H9 (cell line): ENCODE measurements around the gene HDGFL1. TPM values are rescaled to one million over a fixed set of nuclear protein-coding genes. Genes with fewer than 3 reads are reported as not detected.

Source experiments
- DNase-seq: peaks from one replicate; pipeline ENCODE4 v3.0.0-alpha.2; 2017
- H2AFZ ChIP-seq: one replicate; pipeline ENCODE4 v1.6.1; 2013; ENCODE audit warnings: mild to moderate bottlenecking, low read length, control low read depth, moderate library complexity
- H2AK5ac ChIP-seq: 2 replicates; pipeline ENCODE4 v1.6.1; 2013; ENCODE audit warnings: low read length, control low read depth, mixed read lengths; ENCODE audit not compliant: insufficient read length
- H2BK120ac ChIP-seq: one replicate; pipeline ENCODE4 v1.6.1; 2013; ENCODE audit warnings: low read depth, mild to moderate bottlenecking, low read length, control low read depth, inconsistent platforms; ENCODE audit not compliant: poor library complexity, severe bottlenecking
- H2BK12ac ChIP-seq: 2 replicates; pipeline ENCODE4 v1.6.1; 2013; ENCODE audit warnings: low read length, control low read depth, mixed read lengths, low read depth; ENCODE audit not compliant: insufficient read length
- H2BK15ac ChIP-seq: 2 replicates; pipeline ENCODE4 v1.6.1; 2013; ENCODE audit warnings: low read depth, low read length, control low read depth
- H2BK20ac ChIP-seq: one replicate; pipeline ENCODE4 v1.6.1; 2013; ENCODE audit warnings: low read depth, mild to moderate bottlenecking, low read length, control low read depth, inconsistent platforms; ENCODE audit not compliant: poor library complexity, severe bottlenecking
- H2BK5ac ChIP-seq: 2 replicates; pipeline ENCODE4 v1.6.1; 2013; ENCODE audit warnings: low read length, control low read depth, mixed read lengths; ENCODE audit not compliant: insufficient read length
- H3K14ac ChIP-seq: 2 replicates; pipeline ENCODE4 v1.6.1; 2013; ENCODE audit warnings: low read length, control low read depth; ENCODE audit not compliant: insufficient read depth
- H3K18ac ChIP-seq: 2 replicates; pipeline ENCODE4 v1.6.1; 2013; ENCODE audit warnings: low read depth, mild to moderate bottlenecking, mixed read lengths, low read length, control low read depth; ENCODE audit not compliant: insufficient read length
- H3K23ac ChIP-seq: 2 replicates; pipeline ENCODE4 v1.6.1; 2013; ENCODE audit warnings: low read length, control low read depth, mixed read lengths, low read depth; ENCODE audit not compliant: insufficient read length
- H3K23me2 ChIP-seq: 2 replicates; pipeline ENCODE4 v1.6.1; 2013; ENCODE audit warnings: low read depth, mild to moderate bottlenecking, mixed read lengths, low read length, control low read depth; ENCODE audit not compliant: insufficient read length, poor library complexity, severe bottlenecking
- H3K27ac ChIP-seq: 2 replicates; pipeline ENCODE4 v1.5.1; 2013; ENCODE audit warnings: low read length, control low read depth, mixed read lengths, low read depth; ENCODE audit not compliant: insufficient read length
- H3K27me3 ChIP-seq: 2 replicates; pipeline ENCODE4 v1.6.1; 2013; ENCODE audit warnings: low read length, control low read depth, inconsistent platforms; ENCODE audit not compliant: insufficient read depth
- H3K4ac ChIP-seq: 2 replicates; pipeline ENCODE4 v1.6.1; 2013; ENCODE audit warnings: low read depth, mild to moderate bottlenecking, control low read depth, inconsistent platforms, low read length, moderate library complexity
- H3K4me1 ChIP-seq: 2 replicates; pipeline ENCODE4 v1.6.1; 2013; ENCODE audit warnings: low read length, control low read depth, inconsistent platforms; ENCODE audit not compliant: insufficient read depth
- H3K4me2 ChIP-seq: 2 replicates; pipeline ENCODE4 v1.6.1; 2013; ENCODE audit warnings: low read length, control low read depth, mixed read lengths; ENCODE audit not compliant: insufficient read length, insufficient read depth
- H3K56ac ChIP-seq: 2 replicates; pipeline ENCODE4 v1.6.1; 2013; ENCODE audit warnings: low read depth, mild to moderate bottlenecking, mixed read lengths, low read length, control low read depth; ENCODE audit not compliant: insufficient read length
- H3K79me1 ChIP-seq: 2 replicates; pipeline ENCODE4 v1.6.1; 2013; ENCODE audit warnings: low read depth, mild to moderate bottlenecking, moderate library complexity, low read length, control low read depth, inconsistent platforms; ENCODE audit not compliant: insufficient read depth, poor library complexity, severe bottlenecking
- H3K79me2 ChIP-seq: 2 replicates; pipeline ENCODE4 v1.6.1; 2013; ENCODE audit warnings: low read length, control low read depth, inconsistent platforms; ENCODE audit not compliant: insufficient read depth
- H3K9ac ChIP-seq: 2 replicates; pipeline ENCODE4 v1.6.1; 2013; ENCODE audit warnings: low read length, control low read depth, mixed read lengths; ENCODE audit not compliant: insufficient read length; ENCODE audit errors: extremely low read depth
- H3K9me3 ChIP-seq: one replicate; pipeline ENCODE4 v1.6.1; 2013; ENCODE audit warnings: low read depth, low read length, inconsistent platforms; ENCODE audit not compliant: control insufficient read depth
- H3T11ph ChIP-seq: one replicate; pipeline ENCODE4 v1.6.1; 2013; ENCODE audit warnings: mild to moderate bottlenecking, low read length, control low read depth, inconsistent platforms
- H4K20me1 ChIP-seq: one replicate; pipeline ENCODE4 v1.6.1; 2013; ENCODE audit not compliant: control insufficient read depth, insufficient read length, insufficient read depth
- H4K5ac ChIP-seq: 2 replicates; pipeline ENCODE4 v1.6.1; 2013; ENCODE audit warnings: low read depth, mild to moderate bottlenecking, mixed read lengths, low read length, control low read depth; ENCODE audit not compliant: insufficient read length
- H4K8ac ChIP-seq: replicated peaks from 2 replicates; pipeline ENCODE4 v1.6.1; 2013; ENCODE audit warnings: low read length, control low read depth, mixed read lengths, low read depth; ENCODE audit not compliant: insufficient read length
- H4K91ac ChIP-seq: 2 replicates; pipeline ENCODE4 v1.6.1; 2013; ENCODE audit warnings: low read depth, mild to moderate bottlenecking, moderate library complexity, mixed read lengths, low read length, control low read depth; ENCODE audit not compliant: insufficient read length
- H3K27ac Mint-ChIP-seq, 3 experiments: 2 replicates in 2 of 3; 3 replicates in 1 of 3; pipeline ENCODE4 v1.8.0; 2020 to 2021; ENCODE audit warnings: mixed read lengths in 3 of 3, mild to moderate bottlenecking in 1 of 3, moderate library complexity in 1 of 3
- H3K27me3 Mint-ChIP-seq: 2 replicates; pipeline ENCODE4 v1.8.0; 2021; ENCODE audit warnings: low read depth, mild to moderate bottlenecking, moderate library complexity, mixed read lengths
- H3K36me3 Mint-ChIP-seq, 3 experiments: 2 replicates in 2 of 3; 3 replicates in 1 of 3; pipeline ENCODE4 v1.8.0; 2020 to 2021; ENCODE audit warnings: low read depth in 3 of 3, mixed read lengths in 3 of 3; ENCODE audit not compliant: insufficient read depth in 1 of 3
- H3K4me1 Mint-ChIP-seq, 2 experiments: 2 replicates each; pipeline ENCODE4 v1.8.0; 2020; ENCODE audit warnings: mixed read lengths in 2 of 2
- H3K4me3 Mint-ChIP-seq, 2 experiments: 2 replicates in 1 of 2; 3 replicates in 1 of 2; pipeline ENCODE4 v1.8.0; 2020 to 2021; ENCODE audit warnings: mild to moderate bottlenecking in 2 of 2, mixed read lengths in 2 of 2, moderate library complexity in 1 of 2
- H3K9me3 Mint-ChIP-seq, 2 experiments: 2 replicates in 1 of 2; 3 replicates in 1 of 2; pipeline ENCODE4 v1.8.0; 2020; ENCODE audit warnings: mild to moderate bottlenecking in 2 of 2, mixed read lengths in 2 of 2, moderate library complexity in 1 of 2
- CTCF ChIP-seq: fragments of 200-600 bp; sonication (generic); conservative IDR thresholded peaks from 3 replicates; pipeline ENCODE4 v1.8.0; 2021; ENCODE audit warnings: antibody characterized with exemption, mild to moderate bottlenecking
- WGBS: extraction: QIAGEN DNeasy Blood & Tissue Kit; methylation state at CpG from one replicate; pipeline ENCODE4 v1.1.7; 2013; ENCODE audit warnings: missing lambda C conversion rate, low lambda C conversion rate, mixed read lengths; ENCODE audit not compliant: insufficient read length; ENCODE audit errors: extremely low coverage; 5-methylcytosine and 5-hydroxymethylcytosine counted together
- total RNA-seq: library from RNA; stranded (reverse); gene quantifications from 2 replicates; pipeline ENCODE4 v1.2.1, GENCODE V29; 2021

The HDGFL1 gene
- total RNA-seq, 1 experiment from 2014 or later: not detected

GRCh38 chr6:22613695-22614094, 44.3 kb downstream of the HDGFL1 start:
- no CpG with 5 or more reads among the region's 3 CpGs for WGBS
- Histone ChIP-seq H3K18ac (no peak overlapping the region), H2BK5ac (no peak overlapping the region), H2BK12ac (no peak overlapping the region), H3K23me2 (no peaks in the 10 kb centered on the region), H2BK20ac (no peak overlapping the region), H3K27ac (no peak overlapping the region), H3K9me3 (no peaks in the 10 kb centered on the region), H4K8ac (no peak overlapping the region), H2AFZ (no peak overlapping the region), H3K56ac (no peak overlapping the region), H4K91ac (no peak overlapping the region), H3K23ac (no peak overlapping the region), H3K27me3 (no peaks in the 10 kb centered on the region), H3K14ac (no peak overlapping the region), H4K5ac (no peak overlapping the region), H2BK15ac (no peak overlapping the region), H2AK5ac (no peak overlapping the region), H3K9ac (no peak overlapping the region), H3K4me2 (no peak overlapping the region), H3K79me1 (no peaks in the 10 kb centered on the region), H3K4ac (no peak overlapping the region), H2BK120ac (no peak overlapping the region), H3K4me1 (no peaks in the 10 kb centered on the region), H3T11ph (no peak overlapping the region), H4K20me1 (no peaks in the 10 kb centered on the region), H3K79me2 (no peaks in the 10 kb centered on the region)
- TF ChIP-seq CTCF: no peak
- Mint-ChIP-seq H3K4me3 (no peak overlapping the region), H3K36me3 (peaks cover 2 to 6% (median 2%) of the 10 kb centered on the region in 3 experiments), H3K4me1 (peaks cover 7 to 10% of the 10 kb centered on the region in 2 experiments), H3K9me3 (peaks cover 4 to 5% of the 10 kb centered on the region in 2 experiments), H3K27ac (no peak overlapping the region), H3K27me3 (no peaks in the 10 kb centered on the region)
- no peak for DNase-seq
